GM12891 (cell line): ENCODE measurements around the gene CRAT.

Source experiments
- PAX5 ChIP-seq: IDR thresholded peaks from 2 replicates; pipeline ENCODE4 v1.6.1; 2011; ENCODE audit warnings: low read length, moderate library complexity, mild to moderate bottlenecking; ENCODE audit not compliant: insufficient read depth, severe bottlenecking
- POLR2A ChIP-seq: IDR thresholded peaks from 2 replicates; pipeline ENCODE4 v1.6.1; 2011; ENCODE audit warnings: low read depth, low read length, control low read depth
- POLR2AphosphoS5 ChIP-seq: IDR thresholded peaks from 2 replicates; pipeline ENCODE4 v1.6.1; 2011; ENCODE audit warnings: low read depth, low read length, control low read depth

DNA sequence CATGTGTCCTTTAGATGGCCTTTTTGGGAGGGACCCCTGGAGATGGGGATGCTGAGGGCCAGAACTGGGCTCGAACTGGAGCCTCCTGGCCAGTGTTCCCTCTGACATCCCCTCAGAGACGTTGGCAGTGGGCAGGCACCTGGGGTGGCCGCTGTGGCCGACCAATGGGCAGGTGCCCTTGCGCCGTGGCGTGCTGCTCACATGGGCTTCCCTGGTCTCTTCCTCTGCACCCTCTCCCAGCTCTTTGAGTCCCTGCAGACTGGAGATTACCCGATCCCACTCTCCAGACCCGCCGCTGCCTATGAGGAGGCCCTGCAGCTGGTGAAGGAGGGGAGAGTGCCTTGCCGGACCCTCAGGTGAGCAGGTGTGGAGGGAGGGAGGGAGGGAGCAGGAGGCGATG, 49.6 kb downstream of the CRAT start:
- no peak for TF ChIP-seq POLR2AphosphoS5
- TF ChIP-seq POLR2A, result no peak
- TF ChIP-seq PAX5, result no peak
